ENCODE measurements around the gene HSD11B2.

Gene HSD11B2

GRCh38 chr16:67435758-67436164, 4.8 kb downstream of the HSD11B2 start:
- no peak for DNase-seq

GRCh38 chr16:67436640-67437193, 5.8 kb downstream of the HSD11B2 start:
- DNase-seq: no peak

- no peak for DNase-seq
Measured at GRCh38 chr16:67437513-67437912, 6.6 kb downstream of the HSD11B2 start.

GRCh38 chr16:67438098-67438791, 7.3 kb downstream of the HSD11B2 start:
- DNase-seq: no peak

GRCh38 chr16:67438824-67439393, 8.0 kb downstream of the HSD11B2 start:
- no peak for DNase-seq

GRCh38 chr16:67441271-67441753, 10.4 kb downstream of the HSD11B2 start:
- no peak for DNase-seq

- no peak for DNase-seq
Measured at GRCh38 chr16:67441907-67442306, 11.0 kb downstream of the HSD11B2 start.

GRCh38 chr16:67442581-67443255, 11.8 kb downstream of the HSD11B2 start:
- no peak for DNase-seq

- DNase-seq: no peak
Measured at GRCh38 chr16:67443265-67443664, 12.3 kb downstream of the HSD11B2 start.

- DNase-seq: no peak
Measured at GRCh38 chr16:67444259-67445125, 13.6 kb downstream of the HSD11B2 start.

- DNase-seq: no peak
Measured at GRCh38 chr16:67445126-67445426, 14.2 kb downstream of the HSD11B2 start.

- no peak for DNase-seq
Measured at GRCh38 chr16:67445441-67445912, 14.6 kb downstream of the HSD11B2 start.

GRCh38 chr16:67445913-67446907, 15.3 kb downstream of the HSD11B2 start:
- DNase-seq: no peak

- no peak for DNase-seq
Measured at GRCh38 chr16:67446968-67447507, 16.1 kb downstream of the HSD11B2 start.

GRCh38 chr16:67447508-67448076, 16.7 kb downstream of the HSD11B2 start:
- peak; percentile 81 for DNase-seq

GRCh38 chr16:67448580-67448979, 17.7 kb downstream of the HSD11B2 start:
- no peak for DNase-seq

- no peak for DNase-seq
Measured at GRCh38 chr16:67449336-67449735, 18.4 kb downstream of the HSD11B2 start.

- DNase-seq: no peak
Measured at GRCh38 chr16:67449739-67450138, 18.8 kb downstream of the HSD11B2 start.

GRCh38 chr16:67451061-67451703, 20.3 kb downstream of the HSD11B2 start:
- DNase-seq: no peak

GRCh38 chr16:67451704-67452435, 20.9 kb downstream of the HSD11B2 start:
- DNase-seq: no peak

Measured in stimulated activated CD4-positive, alpha-beta T cell treated with anti-CD3 and anti-CD28 coated beads, Interleukin-2, amount 100 ng/mL, for 24 hours (primary cell).